Measurements from ENCODE around the gene MVD.

- TF ChIP-seq POLR2A (IDR thresholded peaks at IDR 0.05) (no peak), POLR2AphosphoS5 (IDR thresholded peaks at IDR 0.05) (no peak), CTCF (IDR thresholded peaks at IDR 0.05 in 8 of 11, conservative IDR thresholded peaks at IDR 0.05 in 3 of 11) (no peak)
These were observed 48.7 kb downstream of the MVD start for GRCh38 chr16:88613911-88614817.

Data from spleen (tissue), 7 donors.